Sigmoid colon (tissue), 7 donors: ENCODE results near the gene MYH10. TPM values are rescaled to one million over a fixed set of nuclear protein-coding genes. Genes with fewer than 3 reads are reported as not detected.
"Not testable (repeated sequence)": the region's sequence is repeated elsewhere in the genome, so short reads cannot be mapped to it uniquely, and the experiment has no call there.

ENCODE experiments used
- DNase-seq: peaks from one replicate; pipeline ENCODE4 v3.0.0-alpha.2; 2019
- H3K27ac ChIP-seq, 4 donors: fragments of 200-600 bp; sonication (generic); one replicate each; pipeline ENCODE4 v1.5.1; 2016 to 2019; ENCODE audit warnings: mild to moderate bottlenecking in 1 of 4
- H3K27me3 ChIP-seq, 3 donors: fragments of 200-600 bp; sonication (generic); one replicate each; pipeline ENCODE4 v1.5.1; 2019; ENCODE audit warnings: mild to moderate bottlenecking in 1 of 3
- H3K36me3 ChIP-seq, 4 donors: fragments of 200-600 bp; sonication (generic); one replicate each; pipeline ENCODE4 v1.5.1; 2016 to 2019
- H3K4me1 ChIP-seq, 4 donors: fragments of 200-600 bp; sonication (generic); one replicate each; pipeline ENCODE4 v1.5.1; 2017 to 2019
- H3K4me3 ChIP-seq, 4 donors: fragments of 200-600 bp; sonication (generic); one replicate each; pipeline ENCODE4 v1.5.1; 2017 to 2019; ENCODE audit warnings: mild to moderate bottlenecking in 2 of 4, moderate library complexity in 1 of 4
- H3K9me3 ChIP-seq, 4 donors: fragments of 200-600 bp in 3 of 4; sonication (generic) in 3 of 4; one replicate each; pipeline versions ENCODE4 v1.5.1 to v1.6.1; 2013 to 2019
- EP300 ChIP-seq, 4 donors: sonication (generic); formaldehyde crosslinking; IDR thresholded peaks; one replicate each; pipeline ENCODE4 v1.6.1; 2017; ENCODE audit warnings: antibody characterized with exemption in 4 of 4
- POLR2A ChIP-seq, 2 donors: fragments of 450-650 bp; IDR thresholded peaks; one replicate each; pipeline ENCODE4 v1.6.1; 2016; ENCODE audit warnings: antibody characterized with exemption in 2 of 2, mild to moderate bottlenecking in 2 of 2, moderate library complexity in 2 of 2
- POLR2AphosphoS5 ChIP-seq, 4 donors: sonication (generic); formaldehyde crosslinking; IDR thresholded peaks; one replicate each; pipeline ENCODE4 v1.6.1; 2017; ENCODE audit warnings: antibody characterized with exemption in 4 of 4
- WGBS, 2 donors: extraction: QIAGEN DNeasy Blood & Tissue Kit; methylation state at CpG; one replicate each; pipeline ENCODE4 v1.1.7; 2013; 5-methylcytosine and 5-hydroxymethylcytosine counted together
- intact Hi-C: fragments of 100-400 bp; cut with DNase I; formaldehyde crosslinking; loops from one replicate; pipeline ENCODE4 v1.15.1; 2023
- polyA plus RNA-seq, 3 donors: library from polyadenylated mRNA; stranded (reverse); fragments of 200-250 nt; gene quantifications; one replicate each; pipeline ENCODE4 v1.2.3, GENCODE V29; 2013
- total RNA-seq, 4 donors: library from RNA; depleted of rRNA; stranded (reverse); fragments of >200 nt; gene quantifications; one replicate each; pipeline ENCODE4 v1.1.0, GENCODE V29; 2016
- TF ChIP-seq, protein P1 (sequence below), 4 experiments: fragments of 450-650 bp in 3 of 4; fragments of 200-600 bp in 1 of 4; IDR thresholded peaks; one replicate each; pipeline ENCODE4 v1.5.1; 2016 to 2019; ENCODE audit warnings: antibody characterized with exemption in 4 of 4, mild to moderate bottlenecking in 3 of 4, moderate library complexity in 2 of 4
- donor health status: healthy with polysubstance abuse.
- donor health status: Bipolar disorder and iron deficiency.
- donor health status: healthy.

Gene MYH10
- total and polyA plus RNA-seq, 7 donors = 0.92 to 34.6 (median 22.8) TPM

DNA sequence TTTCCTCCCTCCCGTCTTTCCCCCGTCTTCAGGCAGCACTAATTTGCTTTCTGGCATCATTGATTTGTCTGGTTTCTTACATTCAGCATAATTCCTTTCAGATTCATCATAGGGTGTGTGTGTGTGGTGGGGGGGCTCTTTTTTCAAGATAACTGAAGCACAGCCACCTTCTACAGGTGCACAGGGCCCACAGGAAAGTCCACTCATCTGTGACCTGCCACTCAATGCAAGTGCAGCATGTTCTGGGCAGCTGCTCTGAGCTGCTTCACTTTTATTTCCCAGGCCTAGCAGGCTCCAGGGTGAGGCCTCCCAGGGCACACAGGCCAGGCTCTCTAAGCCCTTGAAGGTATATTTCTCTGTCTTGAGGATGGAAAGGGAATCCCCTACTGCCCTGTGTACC, 35.2 kb upstream of the MYH10 start:
- no peaks in the 10 kb centered on the region for H3K9me3 ChIP-seq
- no peak overlapping the region for H3K27ac ChIP-seq
- H3K4me3 ChIP-seq = no peak overlapping the region
- no peaks in the 10 kb centered on the region for H3K27me3 ChIP-seq
- DNase-seq = no peak
- TF ChIP-seq POLR2A (IDR thresholded peaks at IDR 0.05) (no peak), POLR2AphosphoS5 (IDR thresholded peaks at IDR 0.05) (no peak), EP300 (IDR thresholded peaks at IDR 0.05) (no peak)
- TF ChIP-seq, protein P1, sequence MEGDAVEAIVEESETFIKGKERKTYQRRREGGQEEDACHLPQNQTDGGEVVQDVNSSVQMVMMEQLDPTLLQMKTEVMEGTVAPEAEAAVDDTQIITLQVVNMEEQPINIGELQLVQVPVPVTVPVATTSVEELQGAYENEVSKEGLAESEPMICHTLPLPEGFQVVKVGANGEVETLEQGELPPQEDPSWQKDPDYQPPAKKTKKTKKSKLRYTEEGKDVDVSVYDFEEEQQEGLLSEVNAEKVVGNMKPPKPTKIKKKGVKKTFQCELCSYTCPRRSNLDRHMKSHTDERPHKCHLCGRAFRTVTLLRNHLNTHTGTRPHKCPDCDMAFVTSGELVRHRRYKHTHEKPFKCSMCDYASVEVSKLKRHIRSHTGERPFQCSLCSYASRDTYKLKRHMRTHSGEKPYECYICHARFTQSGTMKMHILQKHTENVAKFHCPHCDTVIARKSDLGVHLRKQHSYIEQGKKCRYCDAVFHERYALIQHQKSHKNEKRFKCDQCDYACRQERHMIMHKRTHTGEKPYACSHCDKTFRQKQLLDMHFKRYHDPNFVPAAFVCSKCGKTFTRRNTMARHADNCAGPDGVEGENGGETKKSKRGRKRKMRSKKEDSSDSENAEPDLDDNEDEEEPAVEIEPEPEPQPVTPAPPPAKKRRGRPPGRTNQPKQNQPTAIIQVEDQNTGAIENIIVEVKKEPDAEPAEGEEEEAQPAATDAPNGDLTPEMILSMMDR (IDR thresholded peaks at IDR 0.05) = no peak
- no peaks in the 10 kb centered on the region for H3K36me3 ChIP-seq
- H3K4me1 ChIP-seq = no peaks in the 10 kb centered on the region
- intact Hi-C loops = no loop called here
- 83 to 97% methylated on average over 2 of the region's 2 CpGs for WGBS, 2 donors

DNA sequence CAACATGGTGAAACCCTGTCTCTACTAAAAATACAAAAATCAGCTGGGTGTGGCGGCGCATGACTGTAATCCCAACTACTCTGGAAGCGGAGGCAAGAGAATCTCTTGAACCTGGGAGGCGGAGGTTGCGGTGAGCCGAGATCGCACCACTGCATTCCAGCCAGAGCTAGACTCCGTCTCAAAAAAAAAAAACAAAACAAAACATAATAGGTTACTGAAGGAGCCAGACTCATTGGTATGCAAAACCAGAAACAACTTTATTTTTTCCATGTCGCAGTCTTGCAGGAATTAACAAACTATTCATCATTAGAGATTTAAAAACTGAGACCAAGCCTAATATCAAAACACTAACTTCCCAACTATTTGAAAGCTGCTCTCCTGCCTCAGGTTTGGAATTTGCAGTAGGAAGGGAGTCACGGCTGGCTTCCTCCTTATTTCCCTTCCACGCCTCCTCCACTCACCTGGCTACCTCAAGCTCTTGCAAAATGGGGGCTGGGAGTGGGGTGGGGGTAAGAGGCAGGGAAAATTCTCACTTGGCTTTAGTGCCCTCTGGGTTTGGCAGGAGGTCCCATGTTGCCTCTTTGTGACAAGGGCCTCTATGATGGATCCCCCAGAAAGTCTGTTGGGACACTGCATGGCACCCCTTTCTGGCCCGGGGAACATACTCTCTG, 34.1 kb upstream of the MYH10 start:
- intact Hi-C loops = no loop called here
- H3K9me3 ChIP-seq = no peaks in the 10 kb centered on the region
- 89 to 93% methylated on average over 12 of the region's 12 CpGs for WGBS, 2 donors
- no peak for DNase-seq
- no peaks in the 10 kb centered on the region for H3K4me1 ChIP-seq
- H3K36me3 ChIP-seq = no peaks in the 10 kb centered on the region
- H3K27ac ChIP-seq = no peak overlapping the region
- TF ChIP-seq, protein P1 (IDR thresholded peaks at IDR 0.05) = no peak
- TF ChIP-seq POLR2AphosphoS5 (IDR thresholded peaks at IDR 0.05) (no peak), EP300 (IDR thresholded peaks at IDR 0.05) (no peak), POLR2A (IDR thresholded peaks at IDR 0.05) (no peak)
- H3K4me3 ChIP-seq = no peak overlapping the region
- no peaks in the 10 kb centered on the region for H3K27me3 ChIP-seq

DNA sequence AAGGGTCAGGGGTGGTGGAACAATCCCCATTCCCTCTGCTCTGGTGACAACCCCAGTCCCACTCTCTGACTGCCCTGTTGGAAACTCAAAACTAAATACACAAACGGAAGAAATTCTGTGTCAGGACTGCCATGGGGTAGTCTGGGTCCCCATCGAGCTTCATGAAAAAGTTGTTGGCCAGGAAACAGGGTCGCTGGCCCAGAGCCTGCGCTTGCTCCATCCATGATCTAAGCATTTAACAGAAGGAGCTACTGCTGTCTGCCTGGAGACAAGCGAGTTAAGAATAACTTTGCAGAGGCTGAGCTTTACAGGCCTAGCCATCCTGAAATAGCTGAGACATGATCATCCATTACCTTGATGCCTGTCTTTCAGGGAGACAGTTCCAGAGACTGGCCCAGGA, 32.4 kb upstream of the MYH10 start:
- no peaks in the 10 kb centered on the region for H3K27me3 ChIP-seq
- DNase-seq = no peak
- H3K4me1 ChIP-seq = no peaks in the 10 kb centered on the region
- no peaks in the 10 kb centered on the region for H3K36me3 ChIP-seq
- H3K9me3 ChIP-seq = no peaks in the 10 kb centered on the region
- 89% methylated on average over 5 of the region's 5 CpGs for WGBS, 2 donors
- intact Hi-C loops = no loop called here
- H3K27ac ChIP-seq = no peak overlapping the region
- TF ChIP-seq EP300 (IDR thresholded peaks at IDR 0.05) (no peak), POLR2AphosphoS5 (IDR thresholded peaks at IDR 0.05) (no peak)
- no peak overlapping the region for H3K4me3 ChIP-seq

DNA sequence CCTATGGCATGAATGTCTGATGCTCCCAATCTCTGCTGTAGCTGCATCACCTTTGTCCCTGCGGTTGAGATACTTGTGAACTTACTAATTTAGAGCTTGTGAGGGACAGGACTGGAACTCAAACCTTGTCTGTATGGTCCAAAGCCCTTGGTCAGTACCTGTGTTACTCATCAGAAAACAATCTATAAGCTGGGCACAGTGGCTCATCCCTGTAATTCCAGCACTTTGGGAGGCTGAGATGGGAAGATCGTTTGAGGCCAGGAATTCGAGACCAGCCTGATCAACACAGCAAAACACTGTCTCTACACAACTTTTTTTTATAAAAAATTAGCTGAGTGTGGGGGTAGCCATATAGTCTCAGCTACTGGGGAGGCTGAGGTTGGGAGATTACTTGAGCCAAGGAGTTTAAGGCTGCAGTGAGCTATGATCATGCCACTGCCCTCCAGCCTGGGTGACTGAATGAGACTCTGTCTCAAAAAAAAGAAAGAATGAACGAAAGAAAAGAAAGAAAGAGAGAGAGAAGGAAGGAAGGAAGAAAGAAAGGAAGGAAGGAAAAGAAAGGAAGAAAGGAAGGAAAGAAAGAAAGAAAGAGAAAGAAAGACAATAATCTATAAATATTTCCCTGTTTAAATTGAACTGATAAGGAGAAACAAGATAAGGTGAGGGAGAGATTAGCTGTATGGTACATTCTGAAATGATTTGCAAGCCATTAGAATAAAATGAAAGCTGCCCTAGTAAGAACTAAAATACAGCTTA, 31.7 kb upstream of the MYH10 start:
- Histone ChIP-seq H3K27ac (no peak overlapping the region), H3K4me3 (no peak overlapping the region), H3K36me3 (no peaks in the 10 kb centered on the region), H3K9me3 (no peaks in the 10 kb centered on the region), H3K4me1 (no peaks in the 10 kb centered on the region), H3K27me3 (no peaks in the 10 kb centered on the region)
- intact Hi-C loops = no loop called here
- no peak for DNase-seq
- 76 to 81% methylated on average over 4 of the region's 4 CpGs for WGBS, 2 donors
- TF ChIP-seq POLR2AphosphoS5 (IDR thresholded peaks at IDR 0.05) (no peak), EP300 (IDR thresholded peaks at IDR 0.05) (no peak), POLR2A (IDR thresholded peaks at IDR 0.05) (no peak)
- TF ChIP-seq, protein P1 (IDR thresholded peaks at IDR 0.05) = no peak

DNA sequence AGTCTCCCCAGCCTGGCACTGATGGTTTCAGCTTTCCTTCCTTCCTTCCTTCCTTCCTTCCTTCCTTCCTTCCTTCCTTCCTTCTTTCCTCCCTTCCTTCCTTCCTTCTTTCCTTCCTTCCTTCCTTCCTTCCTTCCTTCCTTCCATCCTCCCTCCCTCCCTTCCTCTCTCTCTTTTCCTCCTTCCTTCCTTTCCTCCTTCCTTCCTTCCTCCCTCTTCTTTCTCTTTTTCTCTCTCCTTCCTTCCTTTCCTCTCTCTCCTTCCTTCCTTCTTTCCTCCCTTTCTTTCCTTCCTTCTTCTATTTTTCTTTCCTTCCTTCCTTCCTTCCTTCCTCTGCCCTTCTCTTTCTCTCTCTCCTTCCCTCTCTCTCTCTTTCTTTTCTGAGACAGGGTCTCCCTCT, 30.2 kb upstream of the MYH10 start:
- H3K4me1 ChIP-seq, intact Hi-C loops, H3K36me3 ChIP-seq, H3K9me3 ChIP-seq, H3K4me3 ChIP-seq, DNase-seq, H3K27me3 ChIP-seq, H3K27ac ChIP-seq: not testable (repeated sequence)
